G401 (cell line): ENCODE results near the gene SLC24A4. TPM values are rescaled to one million over a fixed set of nuclear protein-coding genes. Genes with fewer than 3 reads are reported as not detected.

ENCODE experiments used
- DNase-seq: peaks from one replicate; pipeline ENCODE4 v3.0.0-alpha.2; 2015; ENCODE audit warnings: low spot score
- in situ Hi-C: cut with HindIII; loops from 2 replicates; pipeline ENCODE4 v1.10.0; 2016; ENCODE audit warnings: low sequenced_read_pairs, mixed read lengths
- total RNA-seq: library from RNA; depleted of rRNA; stranded (reverse); fragments of >200 nt; shearing (Covaris generic); gene quantifications from 2 replicates; pipeline ENCODE4 v1.2.3, GENCODE V29; 2014

The SLC24A4 gene
- total RNA-seq, 1 experiment from 2014 or later = not detected

GRCh38 chr14:92448786-92449185 is 125.8 kb downstream of the SLC24A4 start:
- DNase-seq = no peak
- in situ Hi-C loops = no loop called here

GRCh38 chr14:92449404-92450181 is 126.6 kb downstream of the SLC24A4 start:
- in situ Hi-C loops = no loop called here

GRCh38 chr14:92450351-92451070 is 127.5 kb downstream of the SLC24A4 start:
- DNase-seq = no peak
- in situ Hi-C loops = no loop called here

More at GRCh38 chr14:92449404-92450181, 126.6 kb downstream of the SLC24A4 start:
- no peak for DNase-seq

- in situ Hi-C loops = no loop called here
- DNase-seq = no peak
Observed at GRCh38 chr14:92451245-92451644, 128.3 kb downstream of the SLC24A4 start.

GRCh38 chr14:92451755-92452154 is 128.8 kb downstream of the SLC24A4 start:
- in situ Hi-C loops = no loop called here
- DNase-seq = no peak

- in situ Hi-C loops = no loop called here
Observed at GRCh38 chr14:92452471-92452870, 129.5 kb downstream of the SLC24A4 start.

GRCh38 chr14:92453691-92454090 is 130.7 kb downstream of the SLC24A4 start:
- in situ Hi-C loops = no loop called here
- DNase-seq = no peak

More at GRCh38 chr14:92452471-92452870, 129.5 kb downstream of the SLC24A4 start:
- DNase-seq = no peak

GRCh38 chr14:92455231-92455630 is 132.3 kb downstream of the SLC24A4 start:
- DNase-seq = no peak
- in situ Hi-C loops = no loop called here

- in situ Hi-C loops = no loop called here
- DNase-seq = peak; percentile 50
Observed at GRCh38 chr14:92456215-92457015, 133.4 kb downstream of the SLC24A4 start.

GRCh38 chr14:92457016-92457565 is 134.1 kb downstream of the SLC24A4 start:
- in situ Hi-C loops = no loop called here

GRCh38 chr14:92458136-92459029 is 135.4 kb downstream of the SLC24A4 start:
- in situ Hi-C loops = no loop called here
- DNase-seq = no peak

More at GRCh38 chr14:92457016-92457565, 134.1 kb downstream of the SLC24A4 start:
- DNase-seq = no peak

- in situ Hi-C loops = no loop called here
- DNase-seq = no peak
Observed at GRCh38 chr14:92459030-92459949, 136.3 kb downstream of the SLC24A4 start.

- in situ Hi-C loops = no loop called here
- no peak for DNase-seq
Observed at GRCh38 chr14:92459950-92460421, 137.0 kb downstream of the SLC24A4 start.

GRCh38 chr14:92460541-92460915 is 137.6 kb downstream of the SLC24A4 start:
- in situ Hi-C loops = no loop called here
- DNase-seq = no peak

- DNase-seq = peak; percentile 52
- in situ Hi-C loops = no loop called here
Observed at GRCh38 chr14:92460916-92461579, 138.1 kb downstream of the SLC24A4 start.

GRCh38 chr14:92461891-92462290 is 138.9 kb downstream of the SLC24A4 start:
- in situ Hi-C loops = no loop called here

GRCh38 chr14:92462568-92462967 is 139.6 kb downstream of the SLC24A4 start:
- DNase-seq = no peak
- in situ Hi-C loops = no loop called here

More at GRCh38 chr14:92461891-92462290, 138.9 kb downstream of the SLC24A4 start:
- DNase-seq = no peak
